ENCODE measurements around the gene BANK1.

The BANK1 gene

DNA sequence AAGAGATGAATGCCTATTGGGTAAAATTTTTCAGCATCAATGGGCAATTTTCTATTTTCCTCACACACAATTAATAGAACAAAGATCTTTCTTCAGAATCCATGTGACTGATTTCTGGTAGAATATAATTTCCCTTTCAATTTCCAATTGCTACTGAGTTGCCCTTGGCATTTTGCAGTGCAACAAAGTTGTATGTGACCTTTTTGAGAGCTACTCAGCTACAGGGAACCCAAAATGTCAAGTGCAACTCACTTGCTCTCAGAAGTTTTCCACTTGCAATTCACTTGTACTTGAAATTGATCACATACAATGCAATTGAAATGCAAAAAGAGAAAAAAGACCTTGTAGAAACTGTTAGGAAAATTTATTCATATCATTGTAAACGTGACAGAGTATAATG is 245.5 kb downstream of the BANK1 start:
- no peak for ATAC-seq
- DNase-seq = no peak

DNA sequence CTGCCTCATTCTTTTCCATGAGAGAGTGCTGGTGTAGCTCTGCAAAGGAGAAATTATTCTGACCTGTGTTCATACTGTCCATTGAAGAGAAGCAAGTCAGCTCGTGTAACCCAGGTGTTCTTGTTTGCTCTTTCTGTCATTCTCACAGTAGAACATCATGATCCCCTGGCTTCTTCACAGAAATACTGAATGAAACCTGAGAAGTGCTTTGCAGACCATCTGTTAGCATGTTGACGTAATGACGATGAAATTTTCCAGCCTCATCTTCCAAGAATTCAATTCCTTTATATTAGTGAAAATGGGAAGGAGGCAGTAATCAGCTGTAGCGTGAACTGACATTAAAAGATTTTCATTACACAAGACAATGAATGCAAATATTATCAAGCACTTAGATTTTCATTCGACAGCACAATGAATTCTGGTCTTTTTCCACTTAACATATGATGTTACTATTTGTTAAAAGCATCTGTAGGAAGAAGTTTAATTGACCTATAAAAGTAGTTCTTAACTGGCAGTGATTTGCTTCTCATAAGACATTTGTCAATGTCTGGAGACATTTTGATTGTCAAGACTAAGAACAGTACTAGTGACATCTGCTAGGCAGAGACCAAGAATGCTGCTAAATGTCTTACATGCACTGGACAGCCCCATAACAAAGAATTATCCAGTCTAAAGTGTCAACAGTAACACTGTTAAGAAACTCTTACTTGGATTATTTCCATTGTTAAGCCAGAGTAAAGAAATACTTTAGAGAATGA is 246.3 kb downstream of the BANK1 start:
- DNase-seq (no peak), ATAC-seq (no peak)

DNA sequence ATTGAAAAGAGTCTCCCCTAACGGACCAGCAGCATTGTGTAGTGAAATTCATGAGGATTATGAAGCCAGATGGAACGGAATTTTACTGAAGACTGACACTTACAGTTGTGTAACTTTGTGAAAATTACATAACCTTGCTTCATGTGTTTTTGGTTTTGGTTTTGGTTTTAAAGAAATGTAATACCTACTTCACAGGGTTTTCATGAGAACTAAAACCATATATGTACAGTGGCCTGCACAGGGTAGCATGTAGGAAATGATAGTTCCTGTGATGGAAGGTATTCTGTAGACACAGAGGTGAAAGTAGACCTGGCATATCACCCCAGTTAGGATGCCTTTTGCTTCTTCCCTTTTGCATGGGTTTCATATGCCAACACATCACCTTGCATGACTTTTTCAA is 247.0 kb downstream of the BANK1 start:
- DNase-seq (no peak), ATAC-seq (no peak)

DNA sequence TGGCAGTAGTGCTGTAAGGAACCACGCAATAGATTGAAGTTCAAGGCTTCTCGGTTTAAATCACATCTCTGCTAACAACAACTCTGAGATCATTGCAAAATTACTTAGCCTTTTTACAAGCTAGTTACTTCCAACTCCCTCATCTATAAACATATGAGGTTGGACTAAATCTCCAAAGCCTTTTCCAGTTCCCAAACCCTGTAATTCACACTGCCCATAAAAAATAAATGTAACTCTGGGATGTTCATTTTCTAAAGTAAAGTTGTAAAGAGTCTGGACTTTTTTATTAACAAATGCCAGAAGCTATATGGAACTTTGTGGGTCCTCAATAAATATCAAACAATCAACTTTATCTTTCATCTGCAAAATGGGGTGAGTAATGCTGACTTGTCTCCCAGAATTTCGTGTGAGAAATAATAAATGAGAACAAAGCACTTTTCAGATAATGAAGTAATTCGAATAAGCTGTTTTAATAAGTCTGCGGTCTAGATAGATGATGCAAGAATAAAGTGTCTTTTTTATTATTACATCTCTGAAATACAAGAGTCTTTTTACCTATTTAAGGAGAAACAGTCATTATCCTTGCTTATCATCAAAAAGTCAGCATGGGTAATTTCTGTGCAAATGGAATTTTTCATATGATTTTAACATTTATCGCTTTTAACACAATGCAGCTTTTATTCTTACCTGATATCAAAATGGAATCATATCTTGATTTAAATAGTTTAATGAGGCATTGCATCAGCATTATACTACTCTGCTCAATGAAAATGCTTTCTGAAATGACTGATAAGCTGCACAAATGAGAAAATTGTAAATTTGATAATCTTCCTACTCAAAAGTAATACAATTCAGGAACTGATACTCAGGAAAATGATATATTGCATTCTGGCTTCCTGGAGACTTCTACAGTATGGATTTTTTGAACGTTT is 252.6 kb downstream of the BANK1 start:
- DNase-seq (no peak), ATAC-seq (no peak)

DNA sequence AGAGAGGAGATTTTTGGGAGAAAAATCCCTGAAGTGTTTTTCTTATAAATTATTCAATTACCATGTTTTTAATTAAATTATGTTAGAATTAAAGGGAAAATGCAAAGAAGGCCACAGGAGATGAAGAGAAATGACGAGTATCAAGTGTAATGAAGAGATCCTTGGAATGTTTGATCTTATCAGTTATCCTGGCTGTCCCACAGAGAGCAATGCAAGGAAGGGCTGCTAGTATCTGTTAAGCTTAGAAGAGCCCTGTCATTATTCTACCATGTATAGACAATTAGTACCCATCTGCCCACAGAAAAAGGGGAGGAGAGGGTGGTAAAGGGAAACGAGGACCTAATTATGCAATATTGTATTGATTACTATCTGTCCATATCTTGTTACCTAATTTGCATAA is 257.1 kb downstream of the BANK1 start:
- ATAC-seq (no peak), DNase-seq (no peak)

DNA sequence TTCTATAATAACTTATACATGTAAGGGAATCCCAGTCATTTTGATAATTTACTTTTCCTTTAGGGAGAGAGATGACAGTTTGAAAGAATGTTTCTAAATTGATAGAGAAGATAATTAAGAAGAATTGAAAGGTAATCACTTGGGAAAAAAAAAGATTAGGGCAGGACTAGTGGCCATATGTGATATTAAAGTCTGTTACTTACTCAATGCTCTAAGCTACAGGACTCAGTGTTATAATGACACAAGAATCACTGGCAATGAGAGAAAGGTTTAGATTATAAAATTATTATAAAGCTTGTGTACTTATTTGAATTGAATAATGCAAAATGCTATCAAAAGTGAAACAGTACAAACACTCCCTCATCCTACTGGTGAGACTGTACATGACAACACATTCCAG is 265.3 kb downstream of the BANK1 start:
- DNase-seq = no peak
- no peak for ATAC-seq

DNA sequence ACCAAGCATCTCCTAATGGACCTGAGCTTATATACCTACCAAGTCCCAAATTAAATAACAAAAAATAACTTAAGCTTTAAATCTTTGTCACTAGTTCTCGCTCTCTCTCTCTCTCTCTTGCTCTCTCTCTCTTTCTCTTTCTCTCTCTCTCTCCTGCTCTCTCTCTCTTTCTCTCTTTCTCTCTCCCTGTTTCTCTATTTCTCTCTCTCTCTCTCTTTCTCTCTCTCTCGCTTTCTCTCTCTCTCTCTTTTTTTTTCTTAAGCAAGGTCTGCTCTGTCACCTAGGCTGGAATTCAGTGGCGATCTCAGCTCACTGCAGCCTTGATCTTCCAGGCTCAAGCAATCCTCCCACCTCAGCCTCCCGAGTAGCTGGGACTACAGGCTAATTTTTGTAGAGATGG is 266.6 kb downstream of the BANK1 start:
- ATAC-seq = no peak
- no peak for DNase-seq

DNA sequence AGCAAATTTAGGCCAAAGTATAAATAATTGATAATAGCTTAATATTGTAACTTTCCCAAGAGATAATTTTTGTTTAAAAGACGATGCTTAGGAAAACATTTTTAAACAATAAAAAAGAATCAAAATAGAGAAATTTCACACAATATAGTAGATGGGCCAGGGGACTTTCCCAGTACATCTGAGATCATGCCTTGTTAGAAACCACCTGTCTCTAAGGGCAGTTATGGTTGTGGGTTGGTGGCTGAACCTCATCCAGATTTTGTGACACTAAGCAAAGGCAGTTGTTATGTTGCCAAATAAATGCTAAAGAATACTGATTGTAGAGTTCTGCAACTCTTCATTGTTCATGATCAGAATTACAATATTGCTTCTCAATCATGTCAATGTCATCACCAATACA is 270.6 kb downstream of the BANK1 start:
- DNase-seq (no peak), ATAC-seq (no peak)

DNA sequence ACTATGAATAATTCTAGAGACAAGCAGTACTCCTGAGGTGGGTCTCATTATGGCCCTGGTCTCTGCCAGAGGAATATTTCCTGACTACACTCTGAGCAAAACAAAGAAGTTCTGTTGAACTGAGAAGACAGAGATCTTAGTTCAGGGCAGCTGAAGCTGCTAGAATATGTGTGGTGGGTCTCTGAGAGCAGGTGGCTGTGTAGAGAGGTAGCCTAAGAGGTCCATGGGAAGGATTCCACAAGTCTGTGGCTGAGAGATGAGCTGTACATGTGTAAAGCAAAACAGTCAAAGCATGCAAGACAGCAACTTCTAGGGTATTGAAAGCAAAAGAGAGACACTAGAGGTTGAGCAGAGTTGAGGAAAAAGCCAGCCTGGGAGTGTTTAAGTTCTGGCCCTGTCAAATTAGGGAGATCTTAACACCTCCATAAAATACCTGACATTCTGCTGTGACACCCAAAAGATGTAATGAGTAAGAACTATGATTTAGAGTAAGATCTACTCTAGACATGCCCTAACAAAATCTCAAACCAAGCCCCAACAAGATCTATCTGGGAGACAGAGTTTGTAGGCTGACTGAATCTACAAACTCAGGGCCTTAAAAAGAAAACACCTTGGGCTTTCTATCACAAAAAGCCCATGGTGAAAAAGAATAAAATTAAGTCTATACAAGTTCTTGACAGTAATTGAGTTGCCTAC is 274.4 kb downstream of the BANK1 start:
- ATAC-seq = no peak
- DNase-seq = no peak

DNA sequence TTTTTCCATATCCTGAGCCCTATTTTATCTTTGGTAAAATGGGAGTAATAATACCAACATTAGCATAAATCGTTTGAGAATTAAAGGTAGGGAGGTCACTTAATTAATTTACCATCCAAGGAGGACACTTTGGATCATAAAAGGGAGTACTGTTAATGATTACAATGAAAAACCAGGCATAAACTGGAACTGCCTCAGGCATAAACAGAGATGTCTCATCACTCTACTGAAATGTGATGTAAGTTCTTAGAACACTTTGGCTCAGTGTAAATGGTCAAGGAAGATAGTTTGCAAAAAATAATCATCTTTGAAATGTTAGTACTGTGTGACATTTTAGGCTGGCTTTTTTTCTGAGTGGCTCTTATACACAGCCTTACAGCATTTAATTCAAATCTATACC is 286.1 kb downstream of the BANK1 start:
- DNase-seq (no peak), ATAC-seq (no peak)

DNA sequence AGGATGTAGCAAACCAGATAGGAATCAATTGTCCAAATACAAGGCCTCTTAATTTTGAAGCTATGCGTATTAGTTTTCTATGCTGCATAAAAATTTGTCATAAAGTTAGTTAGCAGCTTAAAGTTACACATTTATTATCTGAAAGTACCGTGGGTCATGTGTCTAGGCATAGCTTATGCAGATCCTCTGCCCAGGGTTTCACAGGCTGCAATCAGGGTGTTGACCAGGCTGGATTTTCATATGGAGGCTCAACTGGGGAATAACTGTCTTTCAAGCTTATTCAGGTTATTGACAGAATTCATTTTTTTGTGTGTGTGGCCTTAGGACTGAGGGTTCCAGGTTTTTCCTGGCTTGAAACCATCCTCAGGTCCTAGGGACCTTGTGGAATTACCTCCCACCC is 289.7 kb downstream of the BANK1 start:
- DNase-seq = no peak
- ATAC-seq = no peak

DNA sequence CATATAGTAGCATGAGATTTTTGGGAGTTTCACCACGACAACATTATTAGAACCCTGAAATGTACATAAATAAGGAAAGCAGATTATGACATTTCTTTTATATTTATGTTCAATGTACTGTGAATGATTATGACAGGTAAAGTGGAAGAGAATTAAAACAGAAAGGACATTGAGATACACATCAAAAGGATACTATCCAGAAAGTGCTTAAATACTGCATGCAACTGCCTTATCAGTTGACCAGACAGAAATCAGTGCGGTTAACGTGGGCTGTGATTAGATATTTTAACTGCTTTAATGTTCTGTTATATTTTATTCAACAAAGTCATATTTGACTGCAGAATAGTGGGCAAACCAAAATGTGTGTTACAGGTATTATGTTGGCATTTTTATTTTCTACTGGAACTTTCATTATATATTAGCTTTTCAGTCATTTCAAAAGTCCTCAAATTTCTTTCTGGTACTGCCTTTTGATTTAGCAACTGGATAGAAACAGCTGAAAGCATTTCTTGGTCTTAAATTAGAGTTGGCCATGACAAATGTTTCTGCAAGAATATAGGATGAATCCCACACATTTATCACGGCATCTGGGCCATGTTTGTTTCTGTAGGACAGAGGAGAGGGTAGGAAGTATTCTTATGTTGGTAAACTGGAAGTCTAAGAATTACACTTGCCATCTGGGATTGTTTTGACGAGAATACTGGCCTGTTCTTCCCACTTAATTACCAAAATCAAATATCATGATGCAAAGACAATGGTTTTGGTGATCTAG is 299.5 kb downstream of the BANK1 start:
- ATAC-seq = no peak

DNA sequence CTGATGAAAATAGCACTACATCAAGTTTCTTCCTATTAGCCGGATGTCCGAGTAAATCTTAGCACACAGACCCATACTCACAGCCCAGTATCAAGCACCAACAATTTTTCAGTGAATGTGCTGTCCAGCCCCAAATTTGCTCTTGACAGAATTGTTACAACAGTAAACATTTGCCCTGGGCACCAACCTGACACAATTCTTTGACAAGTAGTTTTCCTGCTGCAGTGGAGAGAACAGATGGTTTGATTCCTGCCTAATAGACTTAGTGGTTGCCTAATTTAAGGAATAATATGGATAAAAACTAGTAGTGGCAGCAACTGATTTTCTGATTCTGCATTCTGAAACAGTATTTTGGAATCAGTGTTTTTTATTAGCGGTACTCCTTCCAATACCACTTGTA is 301.1 kb downstream of the BANK1 start:
- DNase-seq = no peak
- ATAC-seq = no peak

More for the DNA sequence above, 299.5 kb downstream of the BANK1 start:
- DNase-seq = no peak

DNA sequence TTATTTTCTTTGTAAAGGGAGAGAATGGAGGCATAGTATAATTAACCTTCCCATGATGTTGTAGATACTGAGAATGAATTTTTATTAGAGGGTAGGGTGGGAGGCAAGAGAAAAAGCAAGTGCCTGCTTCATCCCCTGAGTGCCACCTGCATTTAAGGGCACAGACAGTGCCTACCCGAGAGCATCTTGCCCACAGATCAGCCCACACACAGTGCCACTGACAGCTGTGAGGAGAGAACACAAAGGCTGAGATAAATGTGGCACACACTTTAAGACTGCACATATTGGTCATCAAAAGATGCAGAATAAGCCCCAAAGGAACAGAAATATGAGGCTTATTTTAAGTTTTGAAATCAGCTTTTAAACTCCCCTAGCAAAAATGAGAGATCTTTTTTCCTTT is 304.0 kb downstream of the BANK1 start:
- ATAC-seq = no peak

DNA sequence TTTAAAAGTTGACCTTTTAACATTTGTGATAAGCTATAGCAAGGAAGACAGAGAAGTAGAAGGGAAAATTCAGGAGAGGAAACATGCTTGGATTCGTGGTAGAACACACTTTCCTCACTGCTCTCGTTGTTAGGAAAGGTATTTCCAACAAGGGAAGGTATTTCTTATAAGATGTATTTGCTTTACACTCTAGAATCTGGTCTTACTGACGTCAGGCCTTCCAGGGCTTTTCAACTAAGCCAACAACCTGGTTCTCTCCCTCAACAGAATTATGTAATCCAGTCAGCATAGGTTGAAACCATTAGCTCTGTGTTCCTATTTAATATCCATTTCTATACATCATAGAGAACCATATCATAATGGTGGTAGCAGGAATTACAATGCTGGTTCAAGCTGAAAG is 312.8 kb downstream of the BANK1 start:
- ATAC-seq (no peak), DNase-seq (no peak)

More for the DNA sequence above, 304.0 kb downstream of the BANK1 start:
- no peak for DNase-seq

DNA sequence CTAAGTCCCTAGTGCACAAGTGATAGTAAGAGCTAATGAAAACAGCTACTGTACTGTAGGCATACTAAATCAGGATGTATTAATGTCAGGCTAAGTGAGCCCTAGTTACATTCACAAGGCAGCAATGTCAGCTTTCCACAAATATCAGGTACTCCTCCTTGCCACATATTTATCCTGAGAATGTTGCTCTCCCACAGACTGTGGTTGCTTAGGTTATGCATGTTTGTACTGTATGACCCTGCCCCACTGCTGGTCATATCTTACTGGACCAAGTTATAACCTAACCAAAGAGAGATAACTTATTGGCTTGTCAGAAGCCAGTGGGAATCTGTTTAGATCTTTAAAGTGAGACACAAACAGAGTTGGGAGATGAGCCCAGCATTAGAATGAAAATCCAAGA is 313.7 kb downstream of the BANK1 start:
- DNase-seq = no peak
- no peak for ATAC-seq

DNA sequence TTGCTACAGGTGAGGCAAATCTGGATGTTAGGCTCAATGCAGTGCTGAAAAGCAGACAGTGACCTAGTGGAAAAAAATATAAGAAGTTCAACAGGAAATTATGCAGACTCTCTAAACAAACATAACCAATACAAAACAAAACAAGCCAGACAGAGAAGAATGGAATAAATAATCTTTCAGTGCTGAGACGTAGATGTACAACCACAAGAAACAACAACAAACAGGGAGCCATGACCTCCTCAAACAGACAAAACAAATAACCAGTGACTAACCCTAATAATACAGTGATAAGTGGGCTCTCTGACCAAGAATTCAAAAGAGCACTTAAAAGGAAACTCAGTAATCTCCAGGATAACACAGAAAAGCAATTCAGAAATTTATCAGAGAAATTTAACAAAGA is 315.5 kb downstream of the BANK1 start:
- no peak for DNase-seq
- ATAC-seq = no peak

DNA sequence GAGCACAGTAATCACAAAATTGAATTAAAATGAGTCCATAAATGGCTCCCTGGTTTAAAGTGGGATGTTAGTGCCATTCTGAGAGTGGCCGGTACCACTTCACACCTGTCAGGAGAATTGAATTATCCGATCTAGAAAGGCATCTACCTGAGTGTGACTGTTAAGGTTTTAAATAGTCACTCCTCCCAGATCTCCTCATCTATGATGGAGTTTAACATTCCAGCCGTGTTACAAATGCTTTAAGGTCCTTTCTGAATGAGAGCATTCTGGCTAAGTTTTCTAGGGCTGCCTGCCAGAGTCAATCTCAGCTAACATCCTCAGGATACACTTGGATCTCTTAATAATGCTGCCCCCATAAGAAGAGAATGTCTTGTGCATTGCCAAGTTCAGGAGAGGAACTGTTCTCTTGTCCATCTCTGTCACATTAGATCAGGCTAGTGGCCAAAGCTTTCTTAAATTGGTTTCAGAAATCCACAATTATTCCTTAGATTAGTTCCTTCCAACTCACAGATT is 323.6 kb downstream of the BANK1 start:
- ATAC-seq = no peak
- no peak for DNase-seq

DNA sequence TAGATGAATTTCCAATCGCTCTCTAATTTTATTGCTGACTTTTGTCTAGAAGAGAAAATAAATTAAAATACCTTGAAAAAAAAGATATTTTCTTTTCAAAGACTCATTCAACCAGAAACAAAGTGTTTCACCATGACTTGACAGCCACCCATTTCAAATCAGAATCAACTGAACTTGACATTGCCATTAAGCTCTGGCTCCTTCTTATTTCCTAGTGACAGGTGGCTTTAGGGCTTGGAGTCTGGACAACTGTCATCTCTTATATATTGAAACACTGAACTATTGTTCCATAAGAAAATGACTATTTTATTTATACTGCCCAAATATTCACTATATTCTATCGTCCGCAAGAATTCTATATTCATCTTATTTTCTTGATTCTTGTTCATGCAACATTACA is 325.6 kb downstream of the BANK1 start:
- DNase-seq (no peak), ATAC-seq (no peak)

DNA sequence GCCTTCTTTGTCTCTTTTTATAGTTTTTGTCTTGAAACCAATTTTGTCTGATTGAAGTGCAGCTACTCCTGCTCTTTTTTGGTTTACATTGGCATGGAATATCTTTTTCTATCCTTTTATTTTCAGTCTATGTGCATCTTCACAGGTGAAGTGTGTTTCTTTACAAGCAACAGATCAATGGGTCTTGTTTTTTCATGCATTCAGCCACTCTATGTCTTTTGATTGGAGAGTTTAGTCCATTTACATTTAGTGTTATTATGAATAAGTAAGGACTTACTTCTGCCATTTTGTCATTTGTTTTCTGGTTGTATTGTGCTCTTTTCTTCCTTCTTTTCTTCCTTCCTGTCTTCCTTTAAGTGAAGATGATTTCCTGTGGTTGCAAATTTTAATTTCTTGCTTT is 330.3 kb downstream of the BANK1 start:
- ATAC-seq = no peak
- DNase-seq = no peak
